ENCODE data around the gene CSMD2.

CSMD2 gene

DNA sequence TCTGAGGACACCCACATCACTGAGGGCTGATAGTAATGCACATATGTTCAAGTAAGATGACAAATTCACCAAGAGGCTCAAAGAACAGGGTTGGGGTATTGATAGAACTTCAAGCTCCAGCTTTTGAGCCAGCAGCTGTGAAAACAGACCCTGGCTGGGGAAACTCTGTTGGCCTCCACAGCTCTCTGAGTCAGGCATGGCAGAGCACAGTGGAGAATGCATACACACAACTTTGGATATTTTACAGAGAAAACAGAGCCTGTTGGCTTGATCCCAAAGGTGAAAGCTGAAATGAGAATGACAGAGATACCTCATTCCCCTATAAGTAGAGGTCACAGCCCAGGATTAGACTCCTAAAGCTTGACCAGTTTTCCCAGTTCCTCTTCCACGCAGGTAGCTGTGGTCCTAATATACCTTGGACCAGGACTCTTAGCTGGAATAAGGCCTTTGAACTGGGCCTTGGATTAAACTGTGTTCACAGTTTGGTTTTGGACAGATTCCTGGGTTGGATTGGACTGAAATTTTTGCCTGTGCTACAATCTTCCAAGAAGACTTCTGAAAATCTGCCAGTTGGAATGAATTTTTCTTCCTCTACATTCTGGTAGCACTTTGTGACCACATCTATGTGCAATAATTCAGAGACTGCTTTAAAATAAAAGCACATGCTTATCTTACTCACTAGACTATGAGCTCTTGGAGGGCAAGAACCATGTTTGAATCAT is 402.8 kb downstream of the CSMD2 start:
- no peaks in the 10 kb centered on the region for H3K27me3 ChIP-seq (ENCODE audit: insufficient read depth, low read length, poor library complexity, severe bottlenecking)
- no peaks in the 10 kb centered on the region for H3K4me1 ChIP-seq (ENCODE audit: insufficient read depth, low read length, poor library complexity, severe bottlenecking)
- H3K4me3 ChIP-seq (ENCODE audit: low read length, poor library complexity, severe bottlenecking), result no peak overlapping the region
- no peaks in the 10 kb centered on the region for H3K79me2 ChIP-seq (ENCODE audit: insufficient read depth, low read length)
- H3K36me3 ChIP-seq (ENCODE audit: insufficient read depth, low read length), result no peaks in the 10 kb centered on the region
- no peaks in the 10 kb centered on the region for H4K20me1 ChIP-seq (ENCODE audit: insufficient read depth, low read length, poor library complexity, severe bottlenecking)
- H3K9me2 ChIP-seq (replicated peaks; ENCODE audit: low read depth, low read length), result no peaks in the 10 kb centered on the region
- TF ChIP-seq EZH2phosphoT487 (IDR thresholded peaks at IDR 0.05; ENCODE audit: borderline replicate concordance), result no peak
- TF ChIP-seq, protein P1, sequence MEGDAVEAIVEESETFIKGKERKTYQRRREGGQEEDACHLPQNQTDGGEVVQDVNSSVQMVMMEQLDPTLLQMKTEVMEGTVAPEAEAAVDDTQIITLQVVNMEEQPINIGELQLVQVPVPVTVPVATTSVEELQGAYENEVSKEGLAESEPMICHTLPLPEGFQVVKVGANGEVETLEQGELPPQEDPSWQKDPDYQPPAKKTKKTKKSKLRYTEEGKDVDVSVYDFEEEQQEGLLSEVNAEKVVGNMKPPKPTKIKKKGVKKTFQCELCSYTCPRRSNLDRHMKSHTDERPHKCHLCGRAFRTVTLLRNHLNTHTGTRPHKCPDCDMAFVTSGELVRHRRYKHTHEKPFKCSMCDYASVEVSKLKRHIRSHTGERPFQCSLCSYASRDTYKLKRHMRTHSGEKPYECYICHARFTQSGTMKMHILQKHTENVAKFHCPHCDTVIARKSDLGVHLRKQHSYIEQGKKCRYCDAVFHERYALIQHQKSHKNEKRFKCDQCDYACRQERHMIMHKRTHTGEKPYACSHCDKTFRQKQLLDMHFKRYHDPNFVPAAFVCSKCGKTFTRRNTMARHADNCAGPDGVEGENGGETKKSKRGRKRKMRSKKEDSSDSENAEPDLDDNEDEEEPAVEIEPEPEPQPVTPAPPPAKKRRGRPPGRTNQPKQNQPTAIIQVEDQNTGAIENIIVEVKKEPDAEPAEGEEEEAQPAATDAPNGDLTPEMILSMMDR (conservative IDR thresholded peaks at IDR 0.05; ENCODE audit: low read length), result no peak
- no peaks in the 10 kb centered on the region for H3F3A ChIP-seq (ENCODE audit: low read depth)
- H3K9me3 ChIP-seq (ENCODE audit: insufficient read depth, low read depth, low read length), result no peaks in the 10 kb centered on the region
- H3K9ac ChIP-seq (ENCODE audit: low read depth, low read length, poor library complexity, severe bottlenecking), result no peak overlapping the region
- H2AFZ ChIP-seq (ENCODE audit: low read length), result no peak overlapping the region
- no peak overlapping the region for H3K4me2 ChIP-seq (ENCODE audit: low read depth, low read length, poor library complexity, severe bottlenecking)

DNA sequence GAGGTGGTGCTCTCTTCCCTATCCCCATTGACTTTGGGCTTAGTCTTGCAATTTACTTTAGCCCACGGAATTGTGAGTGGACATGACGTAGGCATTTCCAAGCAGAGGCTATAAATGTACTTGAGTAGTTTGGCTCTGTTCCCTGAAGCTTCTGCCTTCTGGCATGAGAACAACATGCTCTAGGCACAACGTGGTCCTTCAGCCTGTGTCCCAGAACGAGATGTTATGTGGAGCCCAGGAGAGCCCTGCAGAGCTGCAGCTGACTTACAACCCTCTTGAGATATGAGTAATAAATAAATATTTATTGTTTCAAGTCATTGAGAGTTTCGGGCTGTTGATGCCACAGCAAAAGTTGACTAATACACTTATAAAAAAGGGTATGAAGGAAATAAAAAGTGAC is 406.3 kb downstream of the CSMD2 start:
- Histone ChIP-seq H3K4me2 (ENCODE audit: low read depth, low read length, poor library complexity, severe bottlenecking) (no peak overlapping the region), H3F3A (ENCODE audit: low read depth) (no peaks in the 10 kb centered on the region), H3K9me3 (ENCODE audit: insufficient read depth, low read depth, low read length) (no peaks in the 10 kb centered on the region), H2AFZ (ENCODE audit: low read length) (no peak overlapping the region), H3K9ac (ENCODE audit: low read depth, low read length, poor library complexity, severe bottlenecking) (no peak overlapping the region), H3K4me1 (ENCODE audit: insufficient read depth, low read length, poor library complexity, severe bottlenecking) (no peaks in the 10 kb centered on the region), H3K9me2 (replicated peaks; ENCODE audit: low read depth, low read length) (no peaks in the 10 kb centered on the region), H3K4me3 (ENCODE audit: low read length, poor library complexity, severe bottlenecking) (no peak overlapping the region), H3K27me3 (ENCODE audit: insufficient read depth, low read length, poor library complexity, severe bottlenecking) (no peaks in the 10 kb centered on the region), H4K20me1 (ENCODE audit: insufficient read depth, low read length, poor library complexity, severe bottlenecking) (no peaks in the 10 kb centered on the region), H3K36me3 (ENCODE audit: insufficient read depth, low read length) (no peaks in the 10 kb centered on the region), H3K79me2 (ENCODE audit: insufficient read depth, low read length) (no peaks in the 10 kb centered on the region)
- TF ChIP-seq, protein P1 (conservative IDR thresholded peaks at IDR 0.05; ENCODE audit: low read length), result no peak
- no peak for TF ChIP-seq EZH2phosphoT487 (IDR thresholded peaks at IDR 0.05; ENCODE audit: borderline replicate concordance)

DNA sequence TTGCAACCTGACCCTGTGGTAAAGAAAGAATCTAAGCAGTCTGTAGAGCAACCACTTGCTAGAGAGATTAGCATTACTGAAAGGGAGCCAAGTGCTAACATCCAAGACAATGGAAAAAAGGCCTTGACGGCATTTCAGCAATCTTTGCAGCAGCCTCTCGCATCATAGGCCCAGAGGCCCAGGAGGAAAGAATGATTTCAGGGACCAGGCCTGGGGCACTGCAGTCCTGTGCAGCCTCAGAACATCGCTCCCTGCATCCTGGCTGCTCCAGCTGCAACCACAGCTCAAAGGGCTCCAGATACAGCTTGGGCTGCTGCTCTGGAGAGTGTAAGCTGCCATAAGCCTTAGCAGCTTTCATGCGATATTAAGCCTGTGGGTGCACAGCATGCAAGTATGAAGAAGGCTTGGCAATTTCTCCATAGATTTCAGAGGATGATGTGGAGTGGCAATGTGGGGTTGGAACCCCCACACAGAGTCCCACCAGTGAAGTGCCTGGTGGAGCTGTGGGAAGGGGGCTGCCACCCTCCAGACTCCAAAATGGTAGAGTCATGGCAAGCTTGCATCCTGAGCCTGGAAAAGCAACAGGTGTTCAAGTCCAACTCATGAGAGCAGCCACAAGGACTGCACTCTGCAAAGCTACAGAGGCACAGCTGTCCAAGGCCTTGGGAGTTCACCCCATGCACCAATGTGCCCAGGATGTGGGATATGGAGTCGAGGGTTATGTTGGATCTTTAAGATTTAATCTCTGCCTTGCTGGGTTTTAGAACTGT is 411.8 kb downstream of the CSMD2 start:
- H2AFZ ChIP-seq (ENCODE audit: low read length), result no peak overlapping the region
- H3K4me2 ChIP-seq (ENCODE audit: low read depth, low read length, poor library complexity, severe bottlenecking), result no peak overlapping the region
- no peaks in the 10 kb centered on the region for H4K20me1 ChIP-seq (ENCODE audit: insufficient read depth, low read length, poor library complexity, severe bottlenecking)
- no peaks in the 10 kb centered on the region for H3K36me3 ChIP-seq (ENCODE audit: insufficient read depth, low read length)
- H3K4me1 ChIP-seq (ENCODE audit: insufficient read depth, low read length, poor library complexity, severe bottlenecking), result no peaks in the 10 kb centered on the region
- TF ChIP-seq, protein P1 (conservative IDR thresholded peaks at IDR 0.05; ENCODE audit: low read length), result no peak
- no peak for TF ChIP-seq EZH2phosphoT487 (IDR thresholded peaks at IDR 0.05; ENCODE audit: borderline replicate concordance)
- no peaks in the 10 kb centered on the region for H3K9me2 ChIP-seq (replicated peaks; ENCODE audit: low read depth, low read length)
- no peak overlapping the region for H3K4me3 ChIP-seq (ENCODE audit: low read length, poor library complexity, severe bottlenecking)
- H3K9ac ChIP-seq (ENCODE audit: low read depth, low read length, poor library complexity, severe bottlenecking), result no peak overlapping the region
- no peaks in the 10 kb centered on the region for H3K27me3 ChIP-seq (ENCODE audit: insufficient read depth, low read length, poor library complexity, severe bottlenecking)
- H3K9me3 ChIP-seq (ENCODE audit: insufficient read depth, low read depth, low read length), result no peaks in the 10 kb centered on the region
- no peaks in the 10 kb centered on the region for H3F3A ChIP-seq (ENCODE audit: low read depth)
- no peaks in the 10 kb centered on the region for H3K79me2 ChIP-seq (ENCODE audit: insufficient read depth, low read length)
